ENCODE measurements around the gene PCP4L1.
"Not testable (repeated sequence)": the region's sequence is repeated elsewhere in the genome, so short reads cannot be mapped to it uniquely, and the experiment has no call there.

Gene PCP4L1

GRCh38 chr1:161258439-161259344 is at the start of gene PCP4L1:
Gene PCP4L1 (plus strand): TSS chr1:161258745. CDS start chr1:161258975, 230 bp downstream.
- peak; percentile 53 for DNase-seq (ENCODE audit: low spot score)

DNA sequence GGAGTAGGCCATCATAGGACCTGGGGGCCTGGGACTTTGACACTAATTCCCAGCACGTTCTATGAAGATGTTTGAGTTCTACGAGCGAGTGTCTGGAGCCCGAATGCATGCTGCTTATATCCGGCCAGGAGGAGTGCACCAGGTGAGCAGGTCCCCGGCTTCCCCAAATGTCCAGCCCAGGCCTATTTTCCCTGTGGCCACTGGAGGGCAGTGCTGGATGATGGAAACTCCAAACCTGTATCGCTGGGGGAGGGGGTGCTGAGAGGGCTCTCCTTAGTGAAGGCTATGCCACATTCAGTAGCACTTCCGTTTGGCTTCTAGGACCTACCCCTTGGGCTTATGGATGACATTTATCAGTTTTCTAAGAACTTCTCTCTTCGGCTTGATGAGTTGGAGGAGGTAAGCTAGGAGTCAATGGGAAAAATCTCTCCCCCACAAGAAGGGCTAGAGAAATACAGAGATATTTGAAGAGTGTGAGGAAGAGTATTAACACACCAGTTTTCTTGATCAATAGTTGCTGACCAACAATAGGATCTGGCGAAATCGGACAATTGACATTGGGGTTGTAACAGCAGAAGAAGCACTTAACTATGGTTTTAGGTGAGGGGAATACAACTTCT is 48.6 kb upstream of the PCP4L1 start:
- peak; percentile 71 for DNase-seq (ENCODE audit: low spot score)

GRCh38 chr1:161214369-161214768 is 44.2 kb upstream of the PCP4L1 start:
- no peak for DNase-seq (ENCODE audit: low spot score)

DNA sequence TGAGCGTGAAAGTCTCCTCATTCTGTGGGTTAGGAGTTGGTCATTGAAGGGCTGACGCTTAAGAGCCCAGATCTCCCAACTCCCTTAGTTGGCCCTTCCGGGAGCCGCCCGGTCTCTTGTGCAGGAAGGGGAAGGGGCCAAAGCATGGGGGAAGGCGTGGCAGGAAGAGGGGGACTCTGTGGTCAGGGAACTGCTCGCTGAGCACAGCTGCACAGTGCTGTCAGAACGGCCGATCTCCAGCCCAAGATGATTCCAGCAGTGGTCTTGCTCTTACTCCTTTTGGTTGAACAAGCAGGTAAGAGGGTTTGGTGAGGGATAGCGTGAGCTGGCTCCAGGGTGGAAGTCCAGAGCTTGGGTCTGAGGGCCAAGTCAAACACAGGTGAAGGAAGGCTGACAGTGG is 43.5 kb upstream of the PCP4L1 start, which contains the start of gene FCER1G:
Gene FCER1G, plus strand, starts transcription at position 220 of the 400 bp plus-strand sequence. Its CDS starts 27 bp downstream, at position 247.
- no peak for DNase-seq (ENCODE audit: low spot score)

DNA sequence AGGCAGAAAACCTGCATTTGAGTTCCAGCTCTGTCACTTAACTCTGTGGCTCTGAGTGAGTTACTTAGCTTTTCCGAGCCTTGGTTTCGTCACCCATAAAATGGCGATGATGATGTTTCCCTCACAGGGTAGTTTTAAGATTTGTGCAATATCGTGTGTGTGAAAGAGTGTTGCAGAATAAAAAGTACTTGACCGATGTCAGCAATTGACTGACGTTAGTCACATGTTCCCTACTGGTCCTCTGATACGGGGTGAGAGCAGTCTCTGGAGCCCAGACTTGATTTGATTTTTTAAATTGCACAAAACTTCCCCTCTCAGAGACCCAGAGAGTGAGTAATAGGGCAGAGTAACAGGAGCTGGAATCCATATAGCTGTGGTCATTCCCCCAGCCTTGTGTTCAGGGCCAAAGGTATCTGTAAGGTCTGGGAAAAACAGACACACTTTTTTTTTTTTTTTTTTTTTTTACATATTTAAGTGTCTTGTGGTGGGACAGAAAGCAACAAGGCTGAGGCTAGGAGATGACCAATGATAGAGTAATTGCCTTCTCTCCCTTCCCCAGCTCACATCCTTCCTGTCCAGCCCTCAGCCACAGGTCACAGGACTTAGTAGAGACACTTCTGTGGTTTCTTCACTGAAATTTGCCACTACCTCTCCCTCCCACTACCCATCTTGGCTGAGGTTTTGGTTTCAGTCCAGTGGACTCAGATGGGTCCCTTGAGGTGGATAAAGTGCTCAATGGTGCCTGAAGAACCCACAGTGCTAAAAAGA is 41.4 kb upstream of the PCP4L1 start:
- DNase-seq (ENCODE audit: low spot score): peak; percentile 47

DNA sequence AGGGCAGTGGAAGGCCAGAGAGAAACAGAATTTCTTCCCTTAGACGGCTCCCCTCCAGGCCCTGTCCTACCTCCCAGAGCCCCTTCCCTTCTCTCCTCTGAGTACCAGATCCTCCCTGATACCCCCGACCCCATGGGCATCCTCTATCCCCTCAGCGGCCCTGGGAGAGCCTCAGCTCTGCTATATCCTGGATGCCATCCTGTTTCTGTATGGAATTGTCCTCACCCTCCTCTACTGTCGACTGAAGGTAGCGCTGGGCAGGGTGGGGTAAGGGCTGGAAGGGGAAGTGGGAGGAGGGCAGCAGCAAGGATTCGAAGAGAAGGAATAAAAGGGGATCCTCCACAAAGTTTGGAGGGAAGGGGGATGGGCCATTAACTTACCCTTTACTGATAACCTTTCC is 40.7 kb upstream of the PCP4L1 start:
- DNase-seq (ENCODE audit: low spot score): no peak

DNA sequence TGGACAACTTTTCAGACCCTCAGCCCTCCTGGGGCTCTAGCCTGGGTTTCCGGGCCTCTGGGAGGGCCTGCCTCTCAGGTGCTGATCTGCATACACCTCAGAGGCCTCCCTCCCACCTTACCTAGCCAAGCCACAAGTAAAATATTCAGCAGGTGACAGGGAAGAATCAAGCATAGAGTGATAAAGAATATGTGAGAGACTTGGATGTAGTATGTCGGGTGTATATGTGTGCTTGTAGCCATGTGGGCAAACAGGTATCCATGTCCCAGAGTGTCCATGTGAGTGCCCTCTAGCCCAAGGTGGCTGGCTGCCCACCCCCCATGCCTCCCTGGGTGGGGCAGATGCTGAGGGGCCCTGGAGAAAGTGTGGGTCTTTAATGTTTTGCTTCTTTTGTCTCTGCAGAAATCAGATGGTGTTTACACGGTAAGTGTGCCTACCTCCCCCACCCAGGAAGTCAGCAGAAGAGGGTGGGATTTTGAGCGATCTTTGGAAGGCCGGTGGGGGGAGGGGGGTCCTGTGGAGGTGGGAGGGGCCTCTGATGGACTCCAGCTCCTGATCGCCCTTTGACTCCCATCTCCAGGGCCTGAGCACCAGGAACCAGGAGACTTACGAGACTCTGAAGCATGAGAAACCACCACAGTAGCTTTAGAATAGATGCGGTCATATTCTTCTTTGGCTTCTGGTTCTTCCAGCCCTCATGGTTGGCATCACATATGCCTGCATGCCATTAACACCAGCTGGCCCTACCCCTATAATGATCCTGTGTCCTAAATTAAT is 40.1 kb upstream of the PCP4L1 start:
- DNase-seq (ENCODE audit: low spot score): no peak

DNA sequence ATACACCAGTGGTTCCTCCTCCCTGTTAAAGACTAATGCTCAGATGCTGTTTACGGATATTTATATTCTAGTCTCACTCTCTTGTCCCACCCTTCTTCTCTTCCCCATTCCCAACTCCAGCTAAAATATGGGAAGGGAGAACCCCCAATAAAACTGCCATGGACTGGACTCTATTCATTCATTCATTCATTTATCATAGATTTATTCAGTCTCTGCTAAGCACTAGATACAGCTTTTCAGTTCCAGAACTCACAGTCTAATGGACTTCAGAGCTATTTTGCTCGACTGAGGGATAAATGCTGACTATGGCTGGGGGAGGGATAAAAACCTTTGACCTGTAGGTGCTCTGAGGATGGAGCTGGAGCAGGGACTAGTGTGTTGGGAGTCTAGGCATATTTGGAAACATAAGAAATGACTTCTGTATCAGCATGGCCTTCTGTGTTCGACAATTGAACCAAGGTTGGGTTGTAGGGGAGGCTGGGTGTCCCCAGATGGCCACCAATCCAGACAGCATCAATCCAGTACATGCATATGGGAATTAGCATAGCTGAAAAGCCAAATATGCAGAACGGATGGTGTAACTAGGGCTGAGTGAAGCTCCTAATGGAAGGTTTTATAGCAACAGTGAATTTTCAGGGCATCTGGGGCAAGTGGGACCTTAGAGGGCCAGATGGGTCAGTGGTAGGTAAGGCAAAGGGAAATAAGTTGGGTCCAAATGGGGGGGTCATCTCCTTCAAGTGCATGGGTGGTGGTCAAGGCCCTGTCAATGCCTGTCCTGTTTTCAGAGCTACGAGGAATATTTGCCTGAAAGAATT is 39.3 kb upstream of the PCP4L1 start:
- no peak for DNase-seq (ENCODE audit: low spot score)

GRCh38 chr1:161220002-161220401 is 38.5 kb upstream of the PCP4L1 start:
- DNase-seq (ENCODE audit: low spot score): no peak

DNA sequence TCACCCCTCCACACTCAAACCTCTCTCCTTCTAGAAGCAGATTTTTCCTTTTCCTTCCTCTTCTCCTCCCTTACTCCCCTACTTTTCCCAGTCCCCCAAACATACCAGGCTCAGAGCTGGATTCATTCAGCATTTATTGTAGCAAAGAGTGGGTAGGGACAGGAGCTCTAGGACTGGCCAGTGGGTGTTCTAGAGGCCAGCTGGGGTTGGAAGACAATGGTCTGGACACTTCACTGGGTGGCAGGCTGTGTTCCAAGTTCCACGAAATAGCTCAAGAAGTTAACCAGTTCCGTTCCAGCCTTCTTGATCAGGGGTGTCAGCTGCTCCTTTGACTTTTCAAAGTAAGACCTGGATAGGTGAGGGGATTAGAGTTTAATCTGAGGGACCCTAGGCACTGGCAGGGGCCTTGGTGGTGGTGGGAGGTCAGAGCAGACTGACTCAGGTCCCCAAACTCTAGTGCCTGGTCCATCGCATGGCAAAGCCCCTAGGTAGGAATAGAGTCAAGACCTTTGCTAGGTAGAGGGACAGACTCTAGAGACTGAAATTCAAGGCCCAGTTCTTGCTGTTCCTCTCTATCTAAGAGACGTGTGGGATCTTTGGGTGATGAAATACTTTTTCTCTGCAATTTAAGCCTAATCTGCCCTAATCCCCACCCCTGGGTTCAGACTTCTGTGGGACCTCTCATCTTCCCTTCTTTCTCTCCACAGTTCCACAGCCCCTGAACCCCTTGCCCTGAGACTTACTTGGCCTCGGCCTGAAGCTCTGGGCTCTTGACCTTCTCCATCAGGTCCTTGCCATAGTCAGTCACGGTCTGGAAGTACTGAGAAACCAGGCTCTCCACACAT is 36.1 kb upstream of the PCP4L1 start:
- DNase-seq (ENCODE audit: low spot score): no peak

DNA sequence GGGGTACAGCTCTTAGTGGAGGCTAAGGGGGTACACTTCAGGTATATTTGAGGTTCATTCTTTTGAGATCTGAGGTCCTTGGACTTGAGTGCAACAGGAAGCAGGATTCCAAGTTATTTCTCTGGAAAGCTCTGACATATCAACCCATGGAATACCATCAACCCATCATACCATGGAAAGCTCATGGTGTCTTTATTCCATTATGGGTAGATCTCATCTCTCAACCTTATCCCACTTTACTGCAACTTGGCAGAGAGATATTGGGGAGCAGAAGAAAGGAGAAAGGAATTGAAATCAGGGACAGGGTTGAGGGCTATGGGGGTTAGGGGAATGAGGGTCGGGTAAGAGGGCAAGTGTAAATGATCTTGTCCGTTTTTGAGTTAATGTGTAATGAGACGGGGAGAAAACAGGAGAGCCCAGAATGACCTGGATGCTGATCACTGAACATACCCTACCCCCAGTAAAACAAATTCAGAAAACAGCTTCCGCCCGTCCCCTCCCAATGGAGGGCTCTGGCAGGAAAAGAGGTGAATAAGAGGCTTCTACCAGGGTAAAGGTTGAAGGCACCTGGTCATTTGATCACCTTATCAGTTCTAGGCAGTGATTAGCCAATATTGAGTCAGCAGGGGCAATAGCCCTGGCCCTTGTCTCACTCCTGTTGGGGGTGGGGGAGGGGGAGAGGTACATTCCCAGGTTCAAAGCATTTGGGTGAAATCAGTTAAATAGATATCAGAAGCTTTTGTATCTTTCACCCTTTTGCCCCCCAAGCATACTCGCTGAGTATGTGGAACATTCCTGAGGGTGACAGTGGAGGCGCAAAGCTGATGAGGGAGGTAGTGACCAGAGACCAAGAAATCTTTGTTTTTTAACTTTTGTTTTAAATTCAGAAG is 34.5 kb upstream of the PCP4L1 start:
- DNase-seq (ENCODE audit: low spot score): no peak

DNA sequence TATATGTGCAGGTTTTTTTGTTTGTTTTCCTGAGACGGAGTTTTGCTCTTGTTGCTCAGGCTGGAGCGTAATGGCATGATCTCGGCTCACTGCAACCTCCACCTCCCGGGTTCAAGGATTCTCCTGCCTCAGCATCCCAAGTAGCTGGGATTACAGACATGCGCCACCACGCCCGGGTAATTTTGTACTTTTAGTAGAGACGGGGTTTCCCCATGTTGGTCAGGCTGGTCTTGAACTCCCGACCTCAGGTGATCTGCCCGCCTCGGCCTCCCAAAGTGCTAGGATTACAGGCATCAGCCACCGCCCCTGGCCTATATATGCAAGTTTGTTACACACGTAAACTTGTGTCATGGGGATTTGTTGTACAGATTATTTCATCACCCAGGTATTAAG is 33.9 kb upstream of the PCP4L1 start:
- DNase-seq (ENCODE audit: low spot score): not testable (repeated sequence)

DNA sequence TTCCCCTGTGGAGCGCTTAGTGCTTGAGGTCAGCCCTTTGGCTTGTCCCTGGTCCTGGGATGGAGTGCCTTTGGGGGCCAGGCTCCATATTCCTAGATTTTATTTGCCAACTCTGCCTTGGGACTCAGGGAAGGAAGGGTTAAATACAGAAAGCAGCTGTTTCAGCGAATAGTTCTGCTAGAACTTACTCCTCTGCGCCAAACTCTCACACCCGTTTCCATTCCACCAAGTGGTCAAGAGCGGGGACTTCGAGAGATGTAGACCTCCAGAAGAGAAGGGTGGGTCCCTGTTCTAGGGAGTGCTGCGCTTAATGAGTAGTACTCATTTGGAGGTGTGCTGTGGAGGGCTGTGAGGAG is 33.4 kb upstream of the PCP4L1 start:
- DNase-seq (ENCODE audit: low spot score): no peak

- DNase-seq (ENCODE audit: low spot score): peak; percentile 95
These were observed 32.8 kb upstream of the PCP4L1 start, which contains the start of gene TOMM40L for GRCh38 chr1:161225534-161226319. Gene TOMM40L (plus strand): TSS chr1:161226060. CDS start chr1:161226490, 430 bp downstream.

DNA sequence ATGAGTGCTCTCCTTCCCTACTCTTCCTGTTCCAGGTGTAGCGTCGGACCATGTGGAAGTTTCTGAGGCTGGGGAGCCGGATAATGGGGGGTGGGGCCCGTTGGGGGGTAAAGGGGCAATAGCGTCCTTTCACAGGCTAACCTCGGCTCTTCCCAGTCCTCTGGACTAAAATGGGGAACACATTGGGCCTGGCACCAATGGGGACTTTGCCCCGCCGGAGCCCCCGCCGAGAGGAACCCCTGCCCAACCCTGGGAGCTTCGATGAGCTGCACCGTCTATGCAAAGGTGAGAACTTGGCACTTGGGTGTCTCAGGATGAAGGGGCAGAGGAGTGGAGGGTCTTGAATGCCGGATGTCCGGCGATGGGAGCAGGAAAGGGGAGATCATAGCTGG is 32.2 kb upstream of the PCP4L1 start:
- no peak for DNase-seq (ENCODE audit: low spot score)

DNA sequence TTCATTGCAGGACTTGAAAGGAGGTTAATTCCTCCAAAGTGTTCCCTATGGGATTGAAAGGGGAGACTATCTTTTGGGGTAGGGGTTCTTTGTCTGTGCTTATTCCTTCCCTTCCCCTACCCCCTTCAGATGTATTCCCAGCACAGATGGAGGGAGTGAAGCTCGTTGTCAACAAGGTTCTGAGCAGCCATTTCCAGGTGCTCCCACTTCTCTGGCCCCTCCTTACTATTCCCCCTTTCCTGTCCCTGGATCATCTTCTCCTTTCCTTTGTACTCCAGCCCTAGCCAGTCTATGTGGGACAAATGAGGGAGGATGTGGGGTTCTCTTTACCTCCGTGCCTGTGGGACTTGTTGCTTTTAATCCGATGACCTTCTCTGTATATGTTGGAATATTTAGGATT is 31.8 kb upstream of the PCP4L1 start:
- DNase-seq (ENCODE audit: low spot score): no peak

- DNase-seq (ENCODE audit: low spot score): peak; percentile 68
These were observed 31.2 kb upstream of the PCP4L1 start for GRCh38 chr1:161227196-161227871.
